Measurements from ENCODE around the gene MMGT1. TPM values are rescaled to one million over a fixed set of nuclear protein-coding genes. Genes with fewer than 3 reads are reported as not detected.

MMGT1 gene
- total RNA-seq: 5.4 and 6.3 TPM in 2 replicates

- peak; percentile 57 to 83 for DNase-seq (ENCODE audit: low read depth in 2 of 2)
Observed at GRCh38 chrX:135973548-135974278, at the start of gene MMGT1. TSS of gene MMGT1 (minus strand) at chrX:135973988. CDS start at chrX:135973675, 313 bp downstream.

- DNase-seq (ENCODE audit: low read depth in 2 of 2): peak; percentile 22 to 64
Observed at GRCh38 chrX:136021903-136022302, 48.1 kb upstream of the MMGT1 start.

- DNase-seq (ENCODE audit: low read depth in 2 of 2): no peak
Observed at GRCh38 chrX:136021160-136021559, 47.4 kb upstream of the MMGT1 start.

GRCh38 chrX:136019226-136019625 is 45.4 kb upstream of the MMGT1 start:
- no peak for DNase-seq (ENCODE audit: low read depth in 2 of 2)

GRCh38 chrX:136016881-136017280 is 43.1 kb upstream of the MMGT1 start:
- no peak for DNase-seq (ENCODE audit: low read depth in 2 of 2)

- no peak for DNase-seq (ENCODE audit: low read depth in 2 of 2)
Observed at GRCh38 chrX:136015016-136015415, 41.2 kb upstream of the MMGT1 start.

GRCh38 chrX:135988245-135988644 is 14.5 kb upstream of the MMGT1 start:
- no peak for DNase-seq (ENCODE audit: low read depth in 2 of 2)

GRCh38 chrX:135985973-135986310 is 12.2 kb upstream of the MMGT1 start:
- DNase-seq (ENCODE audit: low read depth in 2 of 2): no peak

- peak in 1 of 2 donors; percentile 72 for DNase-seq (ENCODE audit: low read depth in 2 of 2)
Observed at GRCh38 chrX:135985157-135985972, 11.6 kb upstream of the MMGT1 start, which contains the start of gene SLC9A6. TSS of gene SLC9A6 (plus strand) at chrX:135985435. CDS start at chrX:135985659, 224 bp downstream.

GRCh38 chrX:135984791-135985156 is 11.0 kb upstream of the MMGT1 start:
- DNase-seq (ENCODE audit: low read depth in 2 of 2): no peak

GRCh38 chrX:135984256-135984655 is 10.5 kb upstream of the MMGT1 start:
- no peak for DNase-seq (ENCODE audit: low read depth in 2 of 2)

- DNase-seq (ENCODE audit: low read depth in 2 of 2): no peak
Observed at GRCh38 chrX:135982860-135983259, 9.1 kb upstream of the MMGT1 start.

- DNase-seq (ENCODE audit: low read depth in 2 of 2): no peak
Observed at GRCh38 chrX:135981668-135982067, 7.9 kb upstream of the MMGT1 start.

GRCh38 chrX:135981010-135981409 is 7.2 kb upstream of the MMGT1 start:
- DNase-seq (ENCODE audit: low read depth in 2 of 2): no peak

GRCh38 chrX:135977611-135978010 is 3.8 kb upstream of the MMGT1 start:
- no peak for DNase-seq (ENCODE audit: low read depth in 2 of 2)

- DNase-seq (ENCODE audit: low read depth in 2 of 2): no peak
Observed at GRCh38 chrX:135975421-135975820, 1.6 kb upstream of the MMGT1 start.

GRCh38 chrX:135974279-135974856 is 580 bp upstream of the MMGT1 start:
- peak; percentile 37 to 80 for DNase-seq (ENCODE audit: low read depth in 2 of 2)

GRCh38 chrX:135973025-135973547 is 702 bp downstream of the MMGT1 start:
- peak; percentile 9 to 51 for DNase-seq (ENCODE audit: low read depth in 2 of 2)

GRCh38 chrX:135951291-135951690 is 22.5 kb downstream of the MMGT1 start:
- no peak for DNase-seq (ENCODE audit: low read depth in 2 of 2)

GRCh38 chrX:135944486-135944885 is 29.3 kb downstream of the MMGT1 start:
- no peak for DNase-seq (ENCODE audit: low read depth in 2 of 2)

GRCh38 chrX:135931644-135932487 is 41.9 kb downstream of the MMGT1 start:
- DNase-seq (ENCODE audit: low read depth in 2 of 2): peak; percentile 10 to 40
